ENCODE results near the gene CYP8B1. TPM values are rescaled to one million over a fixed set of nuclear protein-coding genes. Genes with fewer than 3 reads are reported as not detected.

CYP8B1 gene
- total and polyA plus RNA-seq, 2 of the 8 experiments (the other 6 are each of a cell fraction or from before 2014, with no cell fraction given) = not detected

GRCh38 chr3:42905740-42906069, 30.0 kb upstream of the CYP8B1 start:
- Histone ChIP-seq H3K9ac (replicated peaks in 1 of 4; ENCODE audit: extremely low read depth in 1 of 4, low read depth in 3 of 4, low read length in 3 of 4) (no peak overlapping the region), H3K79me1 (ENCODE audit: low read depth, low read length) (no peaks in the 10 kb centered on the region), H3K18ac (ENCODE audit: extremely low read depth, low read length) (no peak overlapping the region), H3K79me2 (ENCODE audit: control insufficient read depth in 1 of 2, insufficient read depth in 2 of 2, low read length in 2 of 2) (no peaks in the 10 kb centered on the region), H3K4ac (replicated peaks; ENCODE audit: insufficient read length, low read depth, low read length) (no peak overlapping the region), H4K91ac (replicated peaks; ENCODE audit: insufficient read length, low read length) (no peak overlapping the region), H3K14ac (ENCODE audit: insufficient read length) (no peak overlapping the region), H2BK15ac (ENCODE audit: low read length) (no peak overlapping the region), H3K27ac (ENCODE audit: low read depth, low read length) (no peak overlapping the region), H3K56ac (replicated peaks; ENCODE audit: insufficient read length, low read depth, low read length) (no peak overlapping the region), H3K23me2 (ENCODE audit: low read depth, low read length) (no peaks in the 10 kb centered on the region), H3K9me3 (ENCODE audit: insufficient read depth in 2 of 2, low read depth in 1 of 2, low read length in 1 of 2) (peaks cover 0 to 12% of the 10 kb centered on the region in 2 experiments; a peak in 1 of 4 replicates), H2BK5ac (ENCODE audit: low read depth, low read length) (no peak overlapping the region), H3K4me1 (replicated peaks in 1 of 4; ENCODE audit: control insufficient read depth in 3 of 4, insufficient read depth in 4 of 4, low read length in 3 of 4) (no peaks in the 10 kb centered on the region; a peak in 1 of 7 replicates), H2AK5ac (ENCODE audit: low read depth, low read length) (no peak overlapping the region), H3K4me3 (ENCODE audit: extremely low read depth in 1 of 4, insufficient read depth in 2 of 4, low read depth in 3 of 4, low read length in 4 of 4) (no peak overlapping the region), H4K20me1 (replicated peaks in 1 of 2; ENCODE audit: control insufficient read depth in 1 of 2, insufficient read depth in 2 of 2, low read length in 2 of 2) (no peaks in the 10 kb centered on the region), H3K36me3 (ENCODE audit: control insufficient read depth in 2 of 4, insufficient read depth in 4 of 4, low read length in 3 of 4) (no peaks in the 10 kb centered on the region), H3K4me2 (ENCODE audit: insufficient read depth in 1 of 2, low read depth in 2 of 2, low read length in 2 of 2) (no peak overlapping the region; a peak in 1 of 4 replicates), H2BK20ac (ENCODE audit: low read length) (no peak overlapping the region), H4K8ac (ENCODE audit: extremely low read depth, insufficient read depth, low read length) (no peak overlapping the region), H3K27me3 (replicated peaks in 1 of 4; ENCODE audit: control insufficient read depth in 3 of 4, extremely low read depth in 1 of 4, insufficient read depth in 3 of 4, low read length in 3 of 4) (no peaks in the 10 kb centered on the region), H2BK120ac (replicated peaks; ENCODE audit: low read depth, low read length) (no peak overlapping the region), H2AFZ (ENCODE audit: low read length) (no peak overlapping the region), H2BK12ac (ENCODE audit: low read depth, low read length) (no peak overlapping the region), H4K5ac (ENCODE audit: insufficient read length, low read depth, low read length) (no peak overlapping the region), H3K23ac (ENCODE audit: insufficient read length) (no peak overlapping the region)
- TF ChIP-seq POLR2A (IDR thresholded peaks at IDR 0.05; ENCODE audit: control extremely low read depth in 1 of 2, low read depth in 2 of 2, low read length in 2 of 2) = no peak
- TF ChIP-seq EGR1 (IDR thresholded peaks at IDR 0.05; ENCODE audit: borderline replicate concordance, low read depth, low read length) = no peak
- TF ChIP-seq TEAD4 (IDR thresholded peaks at IDR 0.05; ENCODE audit: low read depth, low read length) = no peak
- TF ChIP-seq TCF12 (IDR thresholded peaks at IDR 0.05; ENCODE audit: low read depth, low read length) = no peak
- no peak for TF ChIP-seq BACH1 (IDR thresholded peaks at IDR 0.05; ENCODE audit: low read length)
- no peak for TF ChIP-seq NRF1 (IDR thresholded peaks at IDR 0.05; ENCODE audit: low read depth, low read length)
- TF ChIP-seq CBX5 (IDR thresholded peaks at IDR 0.05; ENCODE audit: low read depth, low read length) = no peak
- TF ChIP-seq HDAC6 (IDR thresholded peaks at IDR 0.05; ENCODE audit: low read depth, low read length) = no peak
- ChIA-PET CTCF (ENCODE audit: partially characterized antibody) (no interaction called here), POLR2A (ENCODE audit: partially characterized antibody) (no interaction called here)
- FAIRE-seq = no peak
- DNase-seq (ENCODE audit: low read depth in 1 of 2, low spot score in 2 of 2) = no peak
- WGBS, 2 experiments (ENCODE audit: extremely low coverage in 1 of 2, insufficient coverage in 1 of 2, insufficient read length in 1 of 2, insufficient replicate concordance in 2 of 2, low coverage in 1 of 2, low lambda C conversion rate in 2 of 2, missing lambda C conversion rate in 1 of 2) = 81% methylated on average over 12 of the region's 12 CpGs; no CpG with 5 or more reads in 1 of the 2 experiments

Data from H1 (cell line).